GM12892 (cell line): ENCODE measurements around the gene LHFPL4.

Experiments
- DNase-seq: peaks from one replicate; pipeline ENCODE4 v3.0.0; 2011; ENCODE audit not compliant: insufficient read length
- FAIRE-seq: peaks from 2 replicates; lab custom pipeline; 2011; peaks lifted over from hg19 to GRCh38; lab: Jason Lieb, UNC
- POLR2A ChIP-seq: IDR thresholded peaks from 2 replicates; pipeline ENCODE4 v1.6.1; 2011; ENCODE audit warnings: low read depth, low read length, control low read depth
- POLR2AphosphoS5 ChIP-seq: IDR thresholded peaks from 2 replicates; pipeline ENCODE4 v1.6.1; 2011; ENCODE audit warnings: low read depth, low read length, control low read depth
- TAF1 ChIP-seq: IDR thresholded peaks from 2 replicates; pipeline ENCODE4 v1.6.1; 2011; ENCODE audit warnings: low read depth, mild to moderate bottlenecking, control low read depth, low read length, borderline replicate concordance

The LHFPL4 gene

GRCh38 chr3:9525078-9525477 lies 28.5 kb downstream of the LHFPL4 start:
- FAIRE-seq: no peak
- no peak for DNase-seq
- TF ChIP-seq POLR2A (no peak), TAF1 (no peak), POLR2AphosphoS5 (no peak)

GRCh38 chr3:9514956-9515355 lies 38.7 kb downstream of the LHFPL4 start:
- no peak for TF ChIP-seq TAF1
- no peak for FAIRE-seq
- DNase-seq: no peak

GRCh38 chr3:9514306-9514705 lies 39.3 kb downstream of the LHFPL4 start:
- DNase-seq (no peak), FAIRE-seq (no peak)
- no peak for TF ChIP-seq POLR2A
- TF ChIP-seq POLR2AphosphoS5: no peak
- TF ChIP-seq TAF1: no peak

- FAIRE-seq: no peak
- DNase-seq: no peak
- TF ChIP-seq TAF1 (no peak), POLR2A (no peak), POLR2AphosphoS5 (no peak)
Observed at GRCh38 chr3:9512456-9513045, 41.1 kb downstream of the LHFPL4 start.

GRCh38 chr3:9508781-9509180 lies 44.8 kb downstream of the LHFPL4 start:
- TF ChIP-seq POLR2A (no peak), POLR2AphosphoS5 (no peak), TAF1 (no peak)
- FAIRE-seq: no peak
- DNase-seq: no peak

GRCh38 chr3:9507586-9508578 lies 45.7 kb downstream of the LHFPL4 start:
- no peak for TF ChIP-seq POLR2A
- TF ChIP-seq POLR2AphosphoS5: no peak
- no peak for TF ChIP-seq TAF1
- FAIRE-seq: no peak
- DNase-seq: no peak

- TF ChIP-seq TAF1 (no peak), POLR2AphosphoS5 (no peak), POLR2A (no peak)
- DNase-seq (peak; percentile 46), FAIRE-seq (peak; percentile 89)
Observed at GRCh38 chr3:9503283-9503682, 50.3 kb downstream of the LHFPL4 start.

- TF ChIP-seq TAF1 (no peak), POLR2A (no peak), POLR2AphosphoS5 (no peak)
- DNase-seq (no peak), FAIRE-seq (no peak)
Observed at GRCh38 chr3:9501226-9501625, 52.4 kb downstream of the LHFPL4 start.

DNA sequence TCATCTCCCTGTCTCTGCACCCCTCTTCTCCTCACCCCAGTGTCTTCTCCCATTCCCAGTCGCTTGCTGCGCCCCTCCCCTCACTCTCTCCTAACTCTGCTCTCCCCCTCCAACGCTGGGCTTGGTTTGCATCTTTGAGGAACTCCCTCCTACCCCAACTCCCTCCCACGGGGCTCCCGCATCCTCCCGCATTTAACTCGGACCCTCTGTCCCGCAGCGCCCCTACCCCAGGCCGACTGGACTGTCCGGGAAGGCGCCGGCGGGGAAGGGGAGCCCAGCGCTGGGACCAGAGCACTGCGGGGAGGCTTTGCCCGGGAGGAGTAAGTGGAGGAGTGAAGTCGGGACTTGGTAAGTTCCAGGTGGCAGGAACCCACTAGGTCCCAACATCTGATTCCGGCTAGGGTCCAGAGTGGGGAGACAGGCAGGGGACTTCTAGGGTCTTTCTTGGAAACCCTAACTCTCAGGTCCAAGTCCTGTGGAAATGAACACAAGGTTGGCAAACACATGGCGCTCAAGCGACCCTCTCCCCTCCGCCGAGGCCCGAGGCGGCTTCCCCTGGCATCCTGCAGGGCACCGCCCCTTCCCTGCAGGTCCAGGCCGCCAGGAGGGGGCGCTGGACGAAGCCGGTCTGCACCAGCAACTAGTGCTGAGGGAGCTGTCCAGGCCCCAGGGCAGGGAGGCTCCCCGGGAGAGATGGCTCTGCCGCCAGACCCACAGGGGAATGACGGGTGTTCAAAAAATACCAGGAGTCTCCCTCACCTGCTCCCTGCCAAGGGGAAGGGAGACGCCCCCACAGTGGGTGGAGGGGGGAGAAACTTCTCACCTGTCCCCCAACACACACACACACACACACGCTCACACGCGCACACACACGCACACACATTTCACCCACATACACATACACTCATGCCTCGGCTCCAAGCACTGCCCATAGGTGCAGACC lies 53.2 kb downstream of the LHFPL4 start:
- FAIRE-seq (peak; percentile 5), DNase-seq (peak; percentile 79)
- TF ChIP-seq POLR2AphosphoS5: no peak
- TF ChIP-seq POLR2A: no peak
- no peak for TF ChIP-seq TAF1

- DNase-seq (no peak), FAIRE-seq (no peak)
- no peak for TF ChIP-seq POLR2AphosphoS5
- no peak for TF ChIP-seq TAF1
- TF ChIP-seq POLR2A: no peak
Observed at GRCh38 chr3:9499455-9500107, 54.0 kb downstream of the LHFPL4 start.
